ENCODE data around the gene SLC1A6.
"Not testable (repeated sequence)": the region's sequence is repeated elsewhere in the genome, so short reads cannot be mapped to it uniquely, and the experiment has no call there.

The SLC1A6 gene

GRCh38 chr19:14979476-14980255 lies at the start of gene SLC1A6:
TSS of gene SLC1A6 (minus strand) at chr19:14979864. CDS start at chr19:14972910, 6,954 bp downstream.
- no peak for DNase-seq

- no peak for DNase-seq
Observed at GRCh38 chr19:15028490-15028889, 48.8 kb upstream of the SLC1A6 start.

GRCh38 chr19:15025217-15025616 lies 45.6 kb upstream of the SLC1A6 start:
- DNase-seq, result no peak

- no peak for DNase-seq
Observed at GRCh38 chr19:15022752-15023151, 43.1 kb upstream of the SLC1A6 start.

- DNase-seq, result no peak
Observed at GRCh38 chr19:15021286-15022007, 41.8 kb upstream of the SLC1A6 start.

GRCh38 chr19:15018836-15019235 lies 39.2 kb upstream of the SLC1A6 start:
- DNase-seq, result not testable (repeated sequence)

GRCh38 chr19:15015946-15016542 lies 36.4 kb upstream of the SLC1A6 start:
- DNase-seq, result no peak

GRCh38 chr19:15014579-15014978 lies 34.9 kb upstream of the SLC1A6 start:
- DNase-seq, result no peak

- DNase-seq, result no peak
Observed at GRCh38 chr19:15010501-15011300, 31.0 kb upstream of the SLC1A6 start.

GRCh38 chr19:15008308-15008707 lies 28.6 kb upstream of the SLC1A6 start:
- DNase-seq, result no peak

GRCh38 chr19:14997981-14998380 lies 18.3 kb upstream of the SLC1A6 start:
- no peak for DNase-seq

GRCh38 chr19:14992780-14993179 lies 13.1 kb upstream of the SLC1A6 start:
- no peak for DNase-seq

GRCh38 chr19:14985133-14985532 lies 5.5 kb upstream of the SLC1A6 start:
- no peak for DNase-seq

- DNase-seq, result no peak
Observed at GRCh38 chr19:14978161-14978776, 1.4 kb downstream of the SLC1A6 start.

- DNase-seq, result no peak
Observed at GRCh38 chr19:14977128-14977527, 2.5 kb downstream of the SLC1A6 start.

GRCh38 chr19:14974488-14974887 lies 5.2 kb downstream of the SLC1A6 start:
- DNase-seq, result no peak

GRCh38 chr19:14972676-14973075 lies 7.0 kb downstream of the SLC1A6 start:
- DNase-seq, result no peak

- no peak for DNase-seq
Observed at GRCh38 chr19:14971474-14971873, 8.2 kb downstream of the SLC1A6 start.

- DNase-seq, result no peak
Observed at GRCh38 chr19:14968247-14968646, 11.4 kb downstream of the SLC1A6 start.

GRCh38 chr19:14961956-14962685 lies 17.5 kb downstream of the SLC1A6 start:
- no peak for DNase-seq

- no peak for DNase-seq
Observed at GRCh38 chr19:14959263-14959662, 20.4 kb downstream of the SLC1A6 start.

- no peak for DNase-seq
Observed at GRCh38 chr19:14957464-14957863, 22.2 kb downstream of the SLC1A6 start.
